Ascending aorta (tissue), 2 donors: ENCODE measurements around the gene LOC128125822.

Experiments
- DNase-seq, 2 donors: peaks; one replicate each; pipeline ENCODE4 v3.0.0-alpha.2; 2019; ENCODE audit warnings: low spot score in 2 of 2
- H3K27ac ChIP-seq, 2 donors: fragments of 200-600 bp; sonication (generic); one replicate each; pipeline ENCODE4 v1.5.1; 2016 to 2017; ENCODE audit warnings: mild to moderate bottlenecking in 1 of 2
- H3K27me3 ChIP-seq: fragments of 200-600 bp; sonication (generic); one replicate; pipeline ENCODE4 v1.5.1; 2017
- H3K36me3 ChIP-seq, 2 donors: fragments of 200-600 bp; sonication (generic); one replicate each; pipeline ENCODE4 v1.5.1; 2016
- H3K4me1 ChIP-seq, 2 donors: fragments of 200-600 bp; sonication (generic); one replicate each; pipeline ENCODE4 v1.5.1; 2016 to 2017; ENCODE audit warnings: mild to moderate bottlenecking in 1 of 2
- H3K4me3 ChIP-seq, 2 donors: fragments of 200-600 bp; sonication (generic); one replicate each; pipeline ENCODE4 v1.5.1; 2016 to 2017; ENCODE audit warnings: mild to moderate bottlenecking in 1 of 2
- H3K9me3 ChIP-seq, 2 donors: fragments of 200-600 bp; sonication (generic); one replicate each; pipeline ENCODE4 v1.5.1; 2016
- CTCF ChIP-seq, 3 experiments: fragments of 200-600 bp in 2 of 3; fragments of 450-650 bp in 1 of 3; sonication (generic) in 2 of 3; IDR thresholded peaks; one replicate each; pipeline ENCODE4 v1.5.1; 2016 to 2019; ENCODE audit warnings: antibody characterized with exemption in 3 of 3, mild to moderate bottlenecking in 1 of 3, moderate library complexity in 1 of 3
- intact Hi-C: fragments of 100-400 bp; cut with DNase I; formaldehyde crosslinking; loops from one replicate; pipeline ENCODE4 v1.15.1; 2023

The LOC128125822 gene

DNA sequence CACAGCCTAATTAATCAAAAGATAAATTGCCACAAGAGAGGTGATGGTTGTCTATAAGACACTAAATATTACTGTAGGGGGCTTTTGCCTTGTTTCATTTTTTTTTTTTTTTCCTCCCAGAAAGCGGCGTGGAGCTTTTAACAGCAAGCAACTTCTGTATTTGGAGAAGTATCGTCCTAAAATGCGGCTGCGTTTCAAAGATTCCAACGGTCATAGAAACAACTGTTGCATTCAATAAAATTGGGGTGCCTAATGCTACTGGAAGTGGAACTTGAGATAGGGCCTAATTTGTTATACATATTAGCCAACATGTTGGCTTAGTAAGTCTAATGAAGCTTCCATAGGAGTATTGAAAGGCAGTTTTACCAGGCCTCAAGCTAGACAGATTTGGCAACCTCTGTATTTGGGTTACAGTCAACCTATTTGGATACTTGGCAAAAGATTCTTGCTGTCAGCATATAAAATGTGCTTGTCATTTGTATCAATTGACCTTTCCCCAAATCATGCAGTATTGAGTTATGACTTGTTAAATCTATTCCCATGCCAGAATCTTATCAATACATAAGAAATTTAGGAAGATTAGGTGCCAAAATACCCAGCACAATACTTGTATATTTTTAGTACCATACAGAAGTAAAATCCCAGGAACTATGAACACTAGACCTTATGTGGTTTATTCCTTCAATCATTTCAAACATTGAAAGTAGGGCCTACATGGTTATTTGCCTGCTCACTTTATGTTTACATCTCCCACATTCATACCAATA lies 7.8 kb downstream of the LOC128125822 start:
- intact Hi-C loops: no loop called here
- no peaks in the 10 kb centered on the region for H3K27me3 ChIP-seq
- peaks cover 0 to 2% of the 10 kb centered on the region in 2 donors for H3K4me1 ChIP-seq
- no peaks in the 10 kb centered on the region for H3K9me3 ChIP-seq
- peaks cover 29 to 45% of the 10 kb centered on the region in 2 donors for H3K36me3 ChIP-seq
- DNase-seq: no peak
- H3K27ac ChIP-seq: no peak overlapping the region
- no peak for TF ChIP-seq CTCF (IDR thresholded peaks at IDR 0.05)
- no peak overlapping the region for H3K4me3 ChIP-seq

DNA sequence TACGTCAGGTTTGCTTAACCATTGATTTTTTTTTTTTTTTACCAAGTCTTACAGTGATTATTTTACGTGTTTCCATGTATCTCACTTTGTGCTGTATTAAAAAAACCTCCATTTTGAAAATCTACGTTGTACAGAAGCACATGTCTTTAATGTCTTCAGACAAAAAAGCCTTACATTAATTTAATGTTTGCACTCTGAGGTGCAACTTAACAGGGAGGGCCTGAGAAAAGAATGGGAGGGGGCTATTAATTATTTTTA lies 8.4 kb downstream of the LOC128125822 start:
- TF ChIP-seq CTCF (IDR thresholded peaks at IDR 0.05): no peak
- H3K36me3 ChIP-seq: peaks cover 29 to 45% of the 10 kb centered on the region in 2 donors
- intact Hi-C loops: no loop called here

GRCh38 chr6:63581355-63582013 lies 9.2 kb downstream of the LOC128125822 start:
- Histone ChIP-seq H3K36me3 (peaks cover 29 to 45% of the 10 kb centered on the region in 2 donors), H3K4me3 (no peak overlapping the region), H3K9me3 (no peaks in the 10 kb centered on the region), H3K27me3 (no peaks in the 10 kb centered on the region), H3K27ac (no peak overlapping the region), H3K4me1 (no peaks in the 10 kb centered on the region)
- DNase-seq: no peak
- no peak for TF ChIP-seq CTCF (IDR thresholded peaks at IDR 0.05)
- intact Hi-C loops: no loop called here

More for the DNA sequence above, 8.4 kb downstream of the LOC128125822 start:
- Histone ChIP-seq H3K4me3 (no peak overlapping the region), H3K9me3 (no peaks in the 10 kb centered on the region), H3K27ac (no peak overlapping the region), H3K27me3 (no peaks in the 10 kb centered on the region), H3K4me1 (no peaks in the 10 kb centered on the region)
- DNase-seq: no peak

DNA sequence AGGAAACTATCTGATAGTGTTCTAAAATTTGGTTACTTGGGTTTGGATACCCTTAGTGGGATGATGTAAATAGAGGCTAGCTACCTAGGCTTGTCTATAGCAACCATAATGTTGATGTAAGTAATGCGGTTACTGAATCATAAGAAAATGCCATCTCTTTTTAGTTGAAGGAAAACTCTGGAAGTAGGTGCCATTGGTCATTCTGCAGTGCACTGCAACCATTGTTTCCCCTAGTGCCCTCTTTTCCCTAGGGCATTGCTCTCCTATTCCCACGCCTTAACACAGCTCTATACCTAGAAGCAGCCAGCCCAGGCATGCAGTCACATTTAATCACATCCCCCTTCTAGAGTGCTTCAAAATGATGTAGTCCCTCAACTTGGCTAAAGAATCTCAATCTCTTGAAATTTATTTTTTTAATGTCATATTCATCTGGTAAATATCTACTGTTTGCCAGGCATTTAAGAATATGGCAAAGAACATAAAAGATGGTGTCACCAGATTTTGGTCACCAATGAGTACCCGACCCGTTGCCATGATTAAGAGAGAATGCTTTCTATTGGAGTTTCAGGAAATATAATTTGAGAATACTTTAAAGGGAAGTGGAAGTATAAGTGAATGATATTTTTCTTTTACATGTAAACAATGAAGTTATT lies 10.4 kb downstream of the LOC128125822 start:
- Histone ChIP-seq H3K36me3 (peaks cover 25 to 35% of the 10 kb centered on the region in 2 donors), H3K9me3 (no peaks in the 10 kb centered on the region), H3K27ac (no peak overlapping the region), H3K27me3 (no peaks in the 10 kb centered on the region), H3K4me1 (no peaks in the 10 kb centered on the region), H3K4me3 (no peak overlapping the region)
- DNase-seq: no peak
- intact Hi-C loops: no loop called here
- no peak for TF ChIP-seq CTCF (IDR thresholded peaks at IDR 0.05)

DNA sequence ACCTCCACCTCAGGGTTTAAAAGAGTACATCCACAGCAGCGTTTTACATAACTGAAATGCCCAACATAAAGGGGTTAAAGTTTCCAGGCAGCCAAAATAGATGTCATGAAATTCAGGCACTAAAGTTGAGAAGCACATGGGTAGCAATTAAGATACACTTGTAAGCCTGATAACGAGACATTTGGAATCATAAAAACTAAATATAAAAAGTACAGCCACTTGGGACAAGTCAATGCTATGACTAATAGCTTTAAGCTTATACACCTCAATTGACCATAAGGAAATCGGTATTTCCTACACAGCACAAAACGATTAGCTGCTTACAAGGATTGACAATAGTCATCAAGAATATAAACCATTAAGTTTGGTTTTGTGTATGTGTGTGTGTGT lies 11.8 kb downstream of the LOC128125822 start:
- H3K4me3 ChIP-seq: no peak overlapping the region
- H3K36me3 ChIP-seq: peaks cover 22 to 24% of the 10 kb centered on the region in 2 donors
- no peak for TF ChIP-seq CTCF (IDR thresholded peaks at IDR 0.05)
- H3K27me3 ChIP-seq: no peaks in the 10 kb centered on the region
- H3K27ac ChIP-seq: no peak overlapping the region
- intact Hi-C loops: no loop called here
- DNase-seq: no peak
- H3K4me1 ChIP-seq: no peaks in the 10 kb centered on the region
- no peaks in the 10 kb centered on the region for H3K9me3 ChIP-seq
